NT2/D1 (cell line): ENCODE measurements around the gene CEP112.

Experiments
- YY1 ChIP-seq: IDR thresholded peaks from 2 replicates; pipeline ENCODE4 v1.6.1; 2011; ENCODE audit not compliant: insufficient read length, insufficient read depth
- ZNF274 ChIP-seq: IDR thresholded peaks from 2 replicates; pipeline ENCODE4 v1.6.1; 2011; ENCODE audit warnings: mild to moderate bottlenecking, low read depth, low read length

GRCh38 chr17:65893692-65894279, 298.1 kb downstream of the CEP112 start:
- TF ChIP-seq YY1, result no peak
- no peak for TF ChIP-seq ZNF274
